H1 (cell line): ENCODE results near the gene TSGA10IP.

ENCODE experiments used
- CHD1 ChIP-seq: IDR thresholded peaks from 2 replicates; pipeline ENCODE4 v1.6.1; 2012; ENCODE audit warnings: low read depth, low read length, improper control_type of control experiment
- CHD2 ChIP-seq: IDR thresholded peaks from 2 replicates; pipeline ENCODE4 v1.6.1; 2012; ENCODE audit warnings: low read length, improper control_type of control experiment
- CREB1 ChIP-seq: IDR thresholded peaks from 2 replicates; pipeline ENCODE4 v1.6.1; 2012; ENCODE audit warnings: inconsistent platforms
- EP300 ChIP-seq, 2 experiments: IDR thresholded peaks; 1 replicate in 1 of 2; 2 replicates in 1 of 2; pipeline ENCODE4 v1.6.1; 2011 to 2012; ENCODE audit warnings: low read depth in 2 of 2, low read length in 2 of 2, mild to moderate bottlenecking in 2 of 2, borderline replicate concordance in 1 of 2, inconsistent platforms in 1 of 2, moderate library complexity in 1 of 2
- JUN ChIP-seq: IDR thresholded peaks from 2 replicates; pipeline ENCODE4 v1.6.1; 2011; ENCODE audit warnings: low read depth, mild to moderate bottlenecking, improper control_type of control experiment, low read length
- KDM5A ChIP-seq: fragments of 200-600 bp; IDR thresholded peaks from 2 replicates; pipeline ENCODE4 v1.7.1; 2012; ENCODE audit warnings: mild to moderate bottlenecking, low read length, inconsistent platforms, mixed read lengths
- MAFK ChIP-seq: IDR thresholded peaks from 2 replicates; pipeline ENCODE4 v1.6.1; 2012; ENCODE audit warnings: low read depth, mild to moderate bottlenecking, improper control_type of control experiment, low read length
- POLR2A ChIP-seq, 2 experiments: IDR thresholded peaks; 1 replicate in 1 of 2; 2 replicates in 1 of 2; pipeline ENCODE4 v1.6.1; 2011; ENCODE audit warnings: low read depth in 2 of 2, low read length in 2 of 2, mild to moderate bottlenecking in 2 of 2; ENCODE audit errors: control extremely low read depth in 1 of 2
- POLR2AphosphoS5 ChIP-seq: IDR thresholded peaks from 2 replicates; pipeline ENCODE4 v1.6.1; 2011; ENCODE audit warnings: low read depth, low read length
- RAD21 ChIP-seq, 2 experiments: IDR thresholded peaks in 1 of 2; conservative IDR thresholded peaks in 1 of 2; 2 replicates each; pipeline ENCODE4 v1.6.1; 2011; ENCODE audit warnings: low read depth in 2 of 2, low read length in 2 of 2, improper control_type of control experiment in 1 of 2, inconsistent platforms in 1 of 2, mild to moderate bottlenecking in 1 of 2, moderate library complexity in 1 of 2
- RFX5 ChIP-seq: IDR thresholded peaks from 2 replicates; pipeline ENCODE4 v1.6.1; 2011; ENCODE audit warnings: low read depth, low read length, improper control_type of control experiment, borderline replicate concordance
- SIX5 ChIP-seq: IDR thresholded peaks from 2 replicates; pipeline ENCODE4 v1.6.1; 2011; ENCODE audit warnings: mild to moderate bottlenecking, low read depth, low read length
- TCF12 ChIP-seq: IDR thresholded peaks from 2 replicates; pipeline ENCODE4 v1.6.1; 2011; ENCODE audit warnings: low read depth, mild to moderate bottlenecking, low read length
- TF ChIP-seq, protein P1 (sequence below), 3 experiments: IDR thresholded peaks; 1 replicate in 2 of 3; 2 replicates in 1 of 3; pipeline versions ENCODE4 v1.5.1 to v1.6.1; 2011; ENCODE audit warnings: low read length in 3 of 3, mild to moderate bottlenecking in 3 of 3, inconsistent platforms in 2 of 3, low read depth in 1 of 3, moderate library complexity in 1 of 3; ENCODE audit not compliant: insufficient read depth in 1 of 3; ENCODE audit errors: control extremely low read depth in 1 of 3

DNA sequence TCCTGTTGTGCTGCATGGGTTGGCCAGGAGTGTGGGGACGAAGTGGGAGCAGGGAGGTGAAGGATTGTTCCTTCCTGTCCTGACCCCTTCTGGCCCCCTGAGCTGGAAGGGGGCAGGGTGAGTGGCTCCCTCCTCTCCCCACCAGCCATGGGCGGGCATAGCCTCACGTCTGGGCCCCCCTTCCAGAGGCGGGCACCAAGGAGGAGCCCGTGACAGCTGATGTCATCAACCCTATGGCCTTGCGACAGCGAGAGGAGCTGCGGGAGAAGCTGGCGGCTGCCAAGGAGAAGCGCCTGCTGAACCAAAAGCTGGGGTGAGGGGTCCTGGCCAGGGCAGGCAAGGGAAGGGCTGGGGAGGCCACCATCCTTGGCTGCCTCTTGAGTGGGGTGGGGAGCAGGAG lies 19.6 kb downstream of the TSGA10IP start:
- TF ChIP-seq, protein P1, sequence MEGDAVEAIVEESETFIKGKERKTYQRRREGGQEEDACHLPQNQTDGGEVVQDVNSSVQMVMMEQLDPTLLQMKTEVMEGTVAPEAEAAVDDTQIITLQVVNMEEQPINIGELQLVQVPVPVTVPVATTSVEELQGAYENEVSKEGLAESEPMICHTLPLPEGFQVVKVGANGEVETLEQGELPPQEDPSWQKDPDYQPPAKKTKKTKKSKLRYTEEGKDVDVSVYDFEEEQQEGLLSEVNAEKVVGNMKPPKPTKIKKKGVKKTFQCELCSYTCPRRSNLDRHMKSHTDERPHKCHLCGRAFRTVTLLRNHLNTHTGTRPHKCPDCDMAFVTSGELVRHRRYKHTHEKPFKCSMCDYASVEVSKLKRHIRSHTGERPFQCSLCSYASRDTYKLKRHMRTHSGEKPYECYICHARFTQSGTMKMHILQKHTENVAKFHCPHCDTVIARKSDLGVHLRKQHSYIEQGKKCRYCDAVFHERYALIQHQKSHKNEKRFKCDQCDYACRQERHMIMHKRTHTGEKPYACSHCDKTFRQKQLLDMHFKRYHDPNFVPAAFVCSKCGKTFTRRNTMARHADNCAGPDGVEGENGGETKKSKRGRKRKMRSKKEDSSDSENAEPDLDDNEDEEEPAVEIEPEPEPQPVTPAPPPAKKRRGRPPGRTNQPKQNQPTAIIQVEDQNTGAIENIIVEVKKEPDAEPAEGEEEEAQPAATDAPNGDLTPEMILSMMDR (IDR thresholded peaks at IDR 0.05; ENCODE audit: control extremely low read depth in 1 of 3, insufficient read depth in 1 of 3, low read depth in 1 of 3, low read length in 3 of 3): no peak
- TF ChIP-seq CREB1: no peak
- no peak for TF ChIP-seq SIX5
- TF ChIP-seq RFX5: no peak
- no peak for TF ChIP-seq CHD2
- TF ChIP-seq TCF12: no peak
- TF ChIP-seq EP300 (IDR thresholded peaks at IDR 0.05; ENCODE audit: borderline replicate concordance in 1 of 2, low read depth in 2 of 2, low read length in 2 of 2): no peak
- TF ChIP-seq RAD21 (IDR thresholded peaks at IDR 0.05 in 1 of 2, conservative IDR thresholded peaks at IDR 0.05 in 1 of 2; ENCODE audit: low read depth in 2 of 2, low read length in 2 of 2): no peak
- TF ChIP-seq JUN: no peak
- TF ChIP-seq MAFK: no peak
- TF ChIP-seq POLR2A (IDR thresholded peaks at IDR 0.05; ENCODE audit: control extremely low read depth in 1 of 2, low read depth in 2 of 2, low read length in 2 of 2): no peak
- no peak for TF ChIP-seq POLR2AphosphoS5
- TF ChIP-seq KDM5A: no peak
- no peak for TF ChIP-seq CHD1
